ENCODE data around the gene CEMIP. TPM values are rescaled to one million over a fixed set of nuclear protein-coding genes. Genes with fewer than 3 reads are reported as not detected.

CEMIP gene
- total and polyA plus RNA-seq, 2 of the 8 experiments (the other 6 are each of a cell fraction or from before 2014, with no cell fraction given): 0.11 to 0.60 TPM

- TF ChIP-seq HDAC6 (IDR thresholded peaks at IDR 0.05; ENCODE audit: low read depth, low read length) (no peak), JUN (IDR thresholded peaks at IDR 0.05; ENCODE audit: low read depth, low read length) (no peak), CHD2 (IDR thresholded peaks at IDR 0.05; ENCODE audit: low read length) (no peak), CREB1 (IDR thresholded peaks at IDR 0.05) (no peak)
These were observed 46.4 kb upstream of the CEMIP start (continued) for GRCh38 chr15:80732818-80733217.
